Osteoblast (primary cell): ENCODE results near the gene GRAMD4. TPM values are rescaled to one million over a fixed set of nuclear protein-coding genes. Genes with fewer than 3 reads are reported as not detected.
"Not testable (repeated sequence)": the region's sequence is repeated elsewhere in the genome, so short reads cannot be mapped to it uniquely, and the experiment has no call there.

ENCODE experiments used
- DNase-seq: peaks from one replicate; pipeline ENCODE4 v3.0.0; 2011; ENCODE audit warnings: low spot score, mixed read lengths; ENCODE audit not compliant: insufficient read length; ENCODE audit errors: missing footprints
- H2AFZ ChIP-seq: 2 replicates; pipeline ENCODE4 v1.6.0; 2011; ENCODE audit warnings: mild to moderate bottlenecking, low read length
- H3K27ac ChIP-seq: 2 replicates; pipeline ENCODE4 v1.5.1; 2011; ENCODE audit warnings: mild to moderate bottlenecking, low read depth, low read length, moderate library complexity
- H3K27me3 ChIP-seq: 2 replicates; pipeline ENCODE4 v1.6.0; 2012; ENCODE audit warnings: mild to moderate bottlenecking, control low read depth, inconsistent platforms, low read length, moderate library complexity; ENCODE audit not compliant: insufficient read depth
- H3K36me3 ChIP-seq: 2 replicates; pipeline ENCODE4 v1.5.1; 2011; ENCODE audit warnings: mild to moderate bottlenecking, low read length, control low read depth, moderate library complexity; ENCODE audit not compliant: insufficient read depth
- H3K4me1 ChIP-seq: 2 replicates; pipeline ENCODE4 v1.5.1; 2011; ENCODE audit warnings: mild to moderate bottlenecking, low read length, control low read depth, moderate library complexity; ENCODE audit not compliant: insufficient read depth
- H3K4me2 ChIP-seq: 2 replicates; pipeline ENCODE4 v1.6.0; 2011; ENCODE audit warnings: mild to moderate bottlenecking, low read length; ENCODE audit not compliant: insufficient read depth
- H3K4me3 ChIP-seq: fragments of 200-600 bp; sonication (generic); 3 replicates; pipeline ENCODE4 v1.5.1; 2012; ENCODE audit warnings: mild to moderate bottlenecking, low read length, inconsistent platforms; ENCODE audit not compliant: insufficient read depth
- H3K79me2 ChIP-seq: 2 replicates; pipeline ENCODE4 v1.6.0; 2012; ENCODE audit warnings: mild to moderate bottlenecking, low read length, control low read depth, inconsistent platforms; ENCODE audit not compliant: insufficient read depth
- H3K9me3 ChIP-seq: 2 replicates; pipeline ENCODE4 v1.5.1; 2011; ENCODE audit warnings: low read depth, low read length, control low read depth
- H4K20me1 ChIP-seq: 2 replicates; pipeline ENCODE4 v1.6.0; 2012; ENCODE audit warnings: mild to moderate bottlenecking, low read length, control low read depth; ENCODE audit not compliant: insufficient read depth
- total RNA-seq: library from RNA; depleted of rRNA; stranded (reverse); fragments of >200 nt; gene quantifications from 2 replicates; pipeline ENCODE4 v1.2.3, GENCODE V29; 2012
- TF ChIP-seq, protein P1 (sequence below): IDR thresholded peaks from 2 replicates; pipeline ENCODE4 v1.5.1; 2011; ENCODE audit warnings: mild to moderate bottlenecking, low read depth, low read length, moderate library complexity; ENCODE audit errors: extremely low read depth

GRAMD4 gene
- total RNA-seq, 1 donor = 17.0 TPM

DNA sequence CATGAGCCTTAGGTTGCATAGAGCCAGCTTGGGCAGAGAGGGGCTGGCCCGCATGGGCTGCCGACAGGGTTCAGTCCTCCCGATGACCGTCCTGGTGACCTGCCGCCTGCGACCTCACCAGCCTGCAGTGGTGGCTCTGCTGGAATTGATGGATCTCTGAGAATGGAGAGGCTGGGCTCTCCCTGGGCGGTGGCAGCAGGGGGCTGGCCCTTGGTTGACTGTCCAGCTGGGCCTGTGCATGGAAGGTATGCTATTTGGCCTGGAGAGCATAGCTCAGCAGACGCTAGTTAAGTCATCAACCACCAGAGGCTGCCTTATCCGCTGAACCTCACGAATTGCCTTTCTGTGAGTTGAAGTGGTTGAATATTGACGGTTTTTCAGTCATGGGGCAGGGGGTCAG is 19.7 kb downstream of the GRAMD4 start:
- Histone ChIP-seq H3K4me3 (no peak overlapping the region), H4K20me1 (peaks cover 34% of the 10 kb centered on the region), H3K79me2 (no peaks in the 10 kb centered on the region), H3K4me2 (no peak overlapping the region), H3K27me3 (no peaks in the 10 kb centered on the region), H3K9me3 (no peaks in the 10 kb centered on the region), H2AFZ (no peak overlapping the region), H3K36me3 (no peaks in the 10 kb centered on the region), H3K4me1 (no peaks in the 10 kb centered on the region), H3K27ac (no peak overlapping the region)
- DNase-seq = no peak
- TF ChIP-seq, protein P1, sequence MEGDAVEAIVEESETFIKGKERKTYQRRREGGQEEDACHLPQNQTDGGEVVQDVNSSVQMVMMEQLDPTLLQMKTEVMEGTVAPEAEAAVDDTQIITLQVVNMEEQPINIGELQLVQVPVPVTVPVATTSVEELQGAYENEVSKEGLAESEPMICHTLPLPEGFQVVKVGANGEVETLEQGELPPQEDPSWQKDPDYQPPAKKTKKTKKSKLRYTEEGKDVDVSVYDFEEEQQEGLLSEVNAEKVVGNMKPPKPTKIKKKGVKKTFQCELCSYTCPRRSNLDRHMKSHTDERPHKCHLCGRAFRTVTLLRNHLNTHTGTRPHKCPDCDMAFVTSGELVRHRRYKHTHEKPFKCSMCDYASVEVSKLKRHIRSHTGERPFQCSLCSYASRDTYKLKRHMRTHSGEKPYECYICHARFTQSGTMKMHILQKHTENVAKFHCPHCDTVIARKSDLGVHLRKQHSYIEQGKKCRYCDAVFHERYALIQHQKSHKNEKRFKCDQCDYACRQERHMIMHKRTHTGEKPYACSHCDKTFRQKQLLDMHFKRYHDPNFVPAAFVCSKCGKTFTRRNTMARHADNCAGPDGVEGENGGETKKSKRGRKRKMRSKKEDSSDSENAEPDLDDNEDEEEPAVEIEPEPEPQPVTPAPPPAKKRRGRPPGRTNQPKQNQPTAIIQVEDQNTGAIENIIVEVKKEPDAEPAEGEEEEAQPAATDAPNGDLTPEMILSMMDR = no peak

DNA sequence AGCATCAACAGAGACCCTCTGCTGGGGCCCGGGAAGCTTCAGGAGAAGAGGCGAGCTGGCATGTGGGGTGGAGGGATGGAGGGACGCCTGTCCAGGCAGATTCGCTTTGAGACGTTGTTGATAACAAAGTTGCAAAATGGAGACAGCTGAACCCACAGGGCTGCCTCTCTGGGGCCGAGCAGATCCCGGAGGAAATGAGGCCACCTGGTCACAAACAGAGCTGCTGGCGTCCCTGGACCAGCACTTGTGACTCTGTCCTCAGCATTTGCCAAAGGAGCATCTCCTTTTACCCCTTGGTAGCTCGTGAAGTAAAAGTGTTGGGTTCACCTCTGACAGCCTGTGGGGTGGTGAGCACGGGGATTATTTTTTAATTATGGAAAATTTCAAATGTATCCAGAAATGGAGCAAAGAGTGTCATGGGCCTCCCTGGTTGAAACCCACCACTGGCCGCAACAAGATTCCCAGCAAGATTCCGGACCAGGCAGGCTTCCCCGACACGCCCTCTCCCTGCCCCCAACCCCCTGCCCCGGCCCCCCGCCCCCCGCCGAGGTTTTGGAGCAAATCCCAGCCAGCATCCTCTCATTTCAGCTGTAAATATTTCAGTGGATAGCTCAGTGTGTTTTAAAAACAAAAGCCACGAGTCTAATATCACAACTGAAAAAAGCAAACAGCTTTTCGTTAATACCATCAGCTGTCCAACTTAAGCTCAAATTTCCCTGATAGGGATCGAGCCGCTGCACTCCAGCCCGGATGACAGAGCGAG is 20.3 kb downstream of the GRAMD4 start:
- Histone ChIP-seq H3K36me3 (no peaks in the 10 kb centered on the region), H3K4me1 (no peaks in the 10 kb centered on the region), H3K27me3 (no peaks in the 10 kb centered on the region), H3K9me3 (no peaks in the 10 kb centered on the region), H3K4me3 (no peak overlapping the region), H3K79me2 (no peaks in the 10 kb centered on the region), H3K4me2 (no peak overlapping the region), H3K27ac (no peak overlapping the region), H2AFZ (no peak overlapping the region), H4K20me1 (peaks cover 38% of the 10 kb centered on the region)
- no peak for DNase-seq
- TF ChIP-seq, protein P1 = no peak

DNA sequence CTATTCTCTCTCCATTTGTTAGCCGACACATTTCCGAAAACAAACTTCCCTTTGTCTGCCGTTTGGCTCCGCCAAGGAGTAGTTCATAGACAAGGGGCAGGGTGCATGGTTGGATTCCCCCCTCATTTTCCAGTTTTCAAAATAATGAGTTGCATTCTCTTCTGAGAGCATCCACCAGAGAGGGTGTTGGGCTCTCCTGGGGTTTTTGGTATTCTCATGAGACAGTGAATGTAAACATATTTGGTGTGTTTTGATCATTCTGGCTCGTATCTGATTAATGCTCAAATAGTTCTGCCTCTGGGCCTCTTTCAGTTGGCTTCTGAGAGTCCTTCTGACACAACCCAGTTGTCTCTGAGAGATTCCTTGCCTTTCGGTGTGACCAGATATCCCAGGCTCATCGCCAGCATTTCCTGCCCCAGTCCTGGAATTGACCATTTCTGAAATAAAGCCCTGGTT is 21.7 kb downstream of the GRAMD4 start:
- no peak overlapping the region for H2AFZ ChIP-seq
- TF ChIP-seq, protein P1 = no peak
- no peaks in the 10 kb centered on the region for H3K36me3 ChIP-seq
- no peak for DNase-seq
- H3K79me2 ChIP-seq = no peaks in the 10 kb centered on the region
- H3K4me3 ChIP-seq = no peak overlapping the region
- no peaks in the 10 kb centered on the region for H3K4me1 ChIP-seq
- H3K27me3 ChIP-seq = no peaks in the 10 kb centered on the region
- H3K9me3 ChIP-seq = no peaks in the 10 kb centered on the region
- H3K27ac ChIP-seq = no peak overlapping the region
- no peak overlapping the region for H3K4me2 ChIP-seq
- peaks cover 41% of the 10 kb centered on the region for H4K20me1 ChIP-seq

DNA sequence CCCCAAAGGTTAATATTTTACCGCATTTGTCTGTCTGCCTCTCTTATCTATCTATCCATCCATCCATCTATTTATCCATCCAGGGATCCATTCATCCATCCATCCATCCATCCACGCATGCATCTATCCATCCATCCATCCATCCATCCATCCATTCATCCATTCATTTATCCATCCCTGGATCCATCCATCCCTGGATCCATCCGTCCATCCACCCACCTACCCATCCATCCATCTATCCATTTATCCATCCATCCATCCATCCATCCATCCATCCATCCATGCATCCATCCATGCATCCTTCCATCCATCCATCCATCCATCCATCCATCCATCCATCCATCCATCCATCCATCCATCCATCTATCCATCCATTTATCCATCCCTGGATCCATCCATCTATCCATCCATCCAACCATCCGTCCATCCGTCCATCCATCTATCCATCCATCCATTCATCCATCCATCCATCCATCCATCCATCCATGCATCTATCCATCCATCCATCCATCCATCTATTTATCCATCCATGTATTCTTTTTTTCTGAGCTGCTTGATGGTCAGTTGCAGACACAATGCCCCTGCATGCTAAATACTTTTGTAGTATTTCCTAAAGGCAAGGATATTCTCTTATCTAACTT is 22.8 kb downstream of the GRAMD4 start:
- H2AFZ ChIP-seq, H3K4me1 ChIP-seq, H3K27ac ChIP-seq, H3K9me3 ChIP-seq, H3K79me2 ChIP-seq, H3K27me3 ChIP-seq, H3K4me2 ChIP-seq, H3K36me3 ChIP-seq, DNase-seq, H3K4me3 ChIP-seq: not testable (repeated sequence)
- H4K20me1 ChIP-seq = peaks cover 46% of the 10 kb centered on the region
